ENCODE data around the gene KRT36. TPM values are rescaled to one million over a fixed set of nuclear protein-coding genes. Genes with fewer than 3 reads are reported as not detected.

Gene KRT36
- polyA plus RNA-seq, 3 donors = not detected

DNA sequence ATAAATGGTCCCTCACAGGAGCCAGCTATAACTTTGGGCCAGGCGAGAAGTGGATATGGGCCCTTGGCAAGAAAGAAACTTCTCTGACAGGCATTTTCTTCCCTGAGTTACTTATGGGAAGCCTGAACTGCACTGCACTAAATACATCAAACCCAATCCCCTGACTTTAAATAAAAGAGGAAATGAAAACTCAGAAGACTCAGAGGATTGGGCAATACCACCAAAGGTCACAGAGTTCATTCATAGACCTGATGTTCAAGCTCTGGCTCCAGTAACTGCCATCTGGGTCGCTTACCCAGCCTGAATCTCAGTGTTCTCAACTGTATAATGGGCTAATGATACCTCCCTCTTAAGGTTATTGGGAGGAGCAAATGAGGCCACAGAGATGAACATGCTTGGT, 9.6 kb downstream of the KRT36 start:
- no peak for DNase-seq

DNA sequence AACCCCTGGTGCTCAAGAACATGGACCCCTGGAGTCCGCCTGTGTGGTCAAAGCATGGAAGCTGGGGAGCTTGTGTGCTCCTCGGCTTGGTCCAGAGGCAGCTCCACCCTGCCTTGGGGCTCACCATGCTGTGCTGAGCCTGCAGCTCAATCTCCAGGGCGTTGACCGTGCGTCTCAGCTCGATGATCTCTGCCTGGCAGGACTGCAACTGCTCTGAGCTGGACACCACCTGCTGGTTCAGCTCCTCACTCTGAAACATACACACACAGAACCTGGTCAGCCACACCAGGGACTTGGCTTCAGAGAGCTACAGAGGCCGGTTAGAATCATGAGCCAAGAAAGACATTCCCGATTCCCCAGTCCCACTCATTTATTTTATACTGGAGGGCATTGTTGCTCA, 11.5 kb downstream of the KRT36 start:
- no peak for DNase-seq

GRCh38 chr17:41476866-41477815, 12.6 kb downstream of the KRT36 start:
- DNase-seq = no peak

- no peak for DNase-seq
Observed at GRCh38 chr17:41475421-41475820, 14.3 kb downstream of the KRT36 start.

DNA sequence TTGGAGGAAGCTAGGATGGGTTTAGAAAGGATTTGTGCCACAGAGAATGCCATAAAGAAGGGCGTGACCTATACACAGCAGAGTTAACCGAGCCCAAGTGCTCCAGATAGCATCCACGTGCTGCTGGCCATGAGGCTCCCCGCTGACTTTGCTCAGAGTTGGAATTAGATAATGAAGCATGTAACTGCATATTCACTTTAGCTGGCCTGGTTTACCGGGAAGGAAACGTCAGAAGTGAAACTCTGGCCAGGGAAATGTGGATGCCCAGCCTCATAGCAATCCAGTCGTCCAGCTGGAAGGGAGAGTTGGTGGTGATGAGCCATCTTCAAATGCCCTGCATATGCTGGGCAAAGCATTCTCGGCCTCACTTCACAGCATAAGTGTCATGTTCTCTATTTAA, 14.8 kb downstream of the KRT36 start:
- no peak for DNase-seq

GRCh38 chr17:41468346-41468745, 21.4 kb downstream of the KRT36 start:
- DNase-seq = no peak

DNA sequence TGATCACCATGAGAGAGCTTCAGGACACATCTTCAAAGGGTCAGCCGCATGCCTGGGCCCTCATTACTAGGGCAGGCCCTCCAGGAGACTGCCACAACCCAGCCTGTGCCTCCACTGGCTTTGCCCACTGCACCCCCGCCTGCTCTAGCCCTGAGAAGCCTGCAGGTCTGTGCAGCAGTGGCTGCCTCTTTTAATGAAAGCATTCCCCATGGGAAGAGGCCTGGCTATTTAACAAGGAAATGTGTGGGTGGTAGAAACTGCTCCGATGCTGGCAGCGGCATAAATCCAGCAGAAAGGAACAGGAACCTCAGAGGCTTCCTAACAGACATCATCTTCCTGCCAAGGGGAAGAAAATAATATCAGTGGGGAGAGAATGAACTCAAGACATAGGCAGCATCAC, 22.1 kb downstream of the KRT36 start:
- DNase-seq = no peak

GRCh38 chr17:41466988-41467387, 22.7 kb downstream of the KRT36 start, which contains the start of gene KRT32:
TSS of gene KRT32 (minus strand) at chr17:41467386. CDS start at chr17:41467325, 61 bp downstream.
- no peak for DNase-seq

GRCh38 chr17:41464682-41465081, 25.0 kb downstream of the KRT36 start:
- no peak for DNase-seq

- no peak for DNase-seq
Observed at GRCh38 chr17:41464173-41464572, 25.5 kb downstream of the KRT36 start.

DNA sequence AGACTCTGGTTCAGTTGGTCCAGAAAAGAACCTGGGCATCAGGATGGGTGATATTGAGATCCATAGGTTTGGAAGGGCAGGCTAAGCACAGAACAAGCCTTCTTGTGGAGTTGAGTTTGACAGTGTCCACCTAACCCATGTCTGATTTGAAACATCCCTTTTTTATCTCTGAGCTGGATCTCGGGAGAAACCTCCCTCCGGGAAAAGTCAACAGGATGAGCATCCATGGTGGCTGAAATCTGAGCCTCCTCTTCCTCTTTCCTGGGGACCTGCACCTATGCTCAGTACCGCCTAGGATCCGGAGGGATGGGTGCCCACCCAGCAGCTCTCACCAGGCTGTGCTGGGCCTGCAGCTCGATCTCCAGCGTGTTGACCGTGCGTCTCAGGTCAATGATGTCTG, 26.0 kb downstream of the KRT36 start:
- DNase-seq = no peak

DNA sequence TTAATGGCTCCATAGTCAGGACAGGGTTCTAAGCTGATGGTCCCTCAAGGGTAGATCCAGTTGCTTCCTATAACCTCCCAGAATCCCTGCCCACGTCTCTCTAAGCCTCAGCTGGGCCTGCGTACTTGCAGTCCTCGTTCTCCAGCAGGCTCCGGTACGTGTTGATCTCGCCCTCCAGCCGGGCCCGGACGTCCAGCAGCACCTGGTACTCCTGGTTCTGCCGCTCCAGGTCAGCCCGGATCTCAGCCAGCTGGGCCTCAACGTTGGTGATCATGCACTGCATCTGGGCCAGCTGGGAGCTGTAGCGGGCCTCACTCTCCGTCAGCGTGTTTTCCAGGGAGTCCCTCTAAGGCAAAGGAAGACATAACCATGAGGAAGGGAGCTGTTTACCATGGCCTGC, 27.0 kb downstream of the KRT36 start:
- no peak for DNase-seq

- DNase-seq = no peak
Observed at GRCh38 chr17:41457676-41458075, 32.0 kb downstream of the KRT36 start.

DNA sequence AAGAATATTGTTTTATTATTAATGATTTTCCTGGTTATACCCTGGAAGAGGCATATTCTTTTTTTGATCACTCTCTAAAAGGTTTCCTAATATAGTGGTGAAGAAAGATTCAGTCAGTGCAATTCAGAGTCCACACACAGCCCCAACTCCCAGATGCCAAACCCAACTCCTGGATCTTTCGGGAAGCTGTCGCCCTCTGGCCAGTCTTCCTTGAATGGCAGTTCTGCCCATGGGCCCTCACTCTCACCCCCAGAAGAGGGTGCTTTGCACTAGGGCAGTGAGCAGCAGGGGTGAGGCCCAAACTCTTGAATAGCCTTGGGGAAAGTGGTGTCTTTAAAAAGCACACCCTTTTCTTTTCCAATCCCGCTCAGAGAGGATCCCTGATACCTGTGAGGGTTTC, 33.5 kb downstream of the KRT36 start:
- no peak for DNase-seq

DNA sequence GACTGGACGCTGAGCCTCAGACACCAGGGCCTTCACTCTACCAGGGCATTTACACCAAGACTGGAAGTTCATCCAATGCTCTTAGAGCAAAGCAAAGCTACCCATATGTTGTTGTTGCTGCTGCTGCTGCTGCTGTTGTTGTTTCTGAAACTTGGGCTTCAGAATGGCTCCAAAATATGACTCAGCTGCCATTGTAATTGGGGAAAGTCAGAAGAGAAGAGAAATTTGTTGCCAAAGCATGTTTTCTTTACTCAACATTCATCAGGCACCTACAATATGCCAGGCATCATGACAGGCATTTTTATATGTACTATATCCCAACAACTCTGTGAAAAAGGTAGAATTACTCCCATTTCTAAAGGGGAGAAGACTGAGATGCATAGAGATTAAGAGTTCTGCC, 34.5 kb downstream of the KRT36 start:
- DNase-seq = no peak

GRCh38 chr17:41453066-41453465, 36.6 kb downstream of the KRT36 start:
- DNase-seq = no peak

DNA sequence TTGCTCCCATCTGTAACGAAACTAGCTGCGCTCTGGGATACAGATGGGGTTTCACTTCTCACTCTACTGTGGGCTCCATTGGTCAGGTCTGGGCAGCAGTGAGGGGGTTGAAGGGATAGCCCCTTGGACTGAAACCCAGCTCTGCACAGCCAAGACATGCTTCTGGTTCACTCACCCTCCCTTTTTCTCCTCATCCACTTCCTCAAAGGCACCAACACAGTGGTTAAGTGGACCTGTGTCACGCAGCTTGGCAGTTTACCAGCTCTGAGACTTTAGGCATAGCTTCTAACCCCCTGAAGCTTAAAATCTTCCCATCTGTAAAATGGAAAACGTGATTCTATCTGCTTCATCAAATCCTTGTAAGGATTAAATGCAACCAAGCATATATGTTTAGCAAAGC, 37.4 kb downstream of the KRT36 start:
- DNase-seq = no peak

GRCh38 chr17:41451154-41451728, 38.5 kb downstream of the KRT36 start:
- DNase-seq = no peak

DNA sequence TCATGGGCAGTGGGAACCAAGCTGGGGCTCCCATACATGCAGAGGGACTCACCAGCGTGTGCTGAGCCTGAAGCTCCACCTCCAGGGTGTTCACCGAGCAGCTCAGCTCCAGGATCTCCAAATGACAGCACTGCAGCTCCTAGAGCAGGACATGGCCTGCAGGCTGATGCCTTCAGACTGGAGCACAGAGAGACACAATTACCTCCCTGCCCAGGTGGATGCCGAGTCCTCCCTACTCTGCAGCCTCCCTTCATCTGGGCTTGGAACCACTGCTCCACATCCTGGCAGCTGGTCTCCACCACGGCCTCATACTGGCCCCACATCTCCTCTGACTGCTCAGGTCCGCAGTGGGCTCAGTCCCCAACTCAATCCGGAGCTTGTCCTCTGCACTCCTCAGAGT, 40.7 kb downstream of the KRT36 start:
- no peak for DNase-seq

DNA sequence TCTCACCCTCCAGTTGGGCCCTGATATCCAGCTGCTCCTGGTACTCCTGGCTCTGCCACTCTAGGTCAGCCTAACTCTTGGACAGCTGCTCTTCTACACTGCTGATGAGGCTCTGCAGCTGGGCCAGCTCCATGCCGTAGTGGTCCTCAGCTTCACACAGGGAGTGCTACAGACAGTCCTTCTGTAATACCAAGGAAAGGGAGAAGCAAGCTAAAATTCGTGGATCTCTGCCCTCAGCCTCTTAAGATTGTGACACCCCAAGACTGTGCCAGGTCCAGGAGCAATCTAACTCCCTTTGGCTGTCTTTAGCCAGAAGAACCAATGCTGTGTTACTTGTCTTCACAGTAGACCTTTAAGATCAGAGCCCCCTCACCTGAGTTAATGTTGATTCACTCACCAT, 41.2 kb downstream of the KRT36 start:
- no peak for DNase-seq

DNA sequence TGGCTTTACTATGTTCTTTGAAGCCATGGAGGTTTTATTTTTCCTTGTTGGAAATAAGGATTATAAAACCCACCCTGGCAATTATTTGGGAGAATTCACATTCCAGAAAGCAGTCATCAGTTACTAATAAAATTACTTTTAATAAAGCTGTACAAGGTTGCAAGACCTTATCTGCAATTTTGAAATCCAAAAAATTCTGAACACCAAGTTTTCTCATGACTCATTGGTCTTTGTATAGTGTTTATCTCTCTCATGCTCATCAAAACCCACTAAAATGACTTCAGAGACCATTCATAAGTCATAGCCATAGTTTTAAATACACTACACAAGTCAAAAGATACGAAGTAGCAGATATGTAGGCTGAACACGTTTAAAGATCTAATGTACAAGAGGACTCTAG, 42.9 kb downstream of the KRT36 start:
- no peak for DNase-seq

DNA sequence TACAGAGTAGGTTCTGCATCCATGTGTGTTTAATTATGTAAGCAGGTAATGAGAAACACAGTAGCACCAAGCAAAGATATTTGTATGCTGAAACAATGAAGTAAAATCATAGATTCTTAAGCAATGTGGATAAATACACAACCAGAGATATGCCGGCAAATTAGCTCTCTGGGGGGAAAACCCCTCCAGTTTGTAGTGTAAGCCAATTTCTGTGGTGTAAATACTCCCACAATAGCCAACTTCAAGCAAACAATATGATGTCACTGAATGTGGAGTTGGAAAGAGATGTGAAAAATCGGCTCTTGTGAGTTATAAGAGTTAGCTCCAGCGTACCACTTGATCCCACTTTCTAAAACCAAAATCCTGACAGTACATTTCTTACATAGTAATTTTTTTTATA, 45.1 kb downstream of the KRT36 start:
- DNase-seq = no peak

DNA sequence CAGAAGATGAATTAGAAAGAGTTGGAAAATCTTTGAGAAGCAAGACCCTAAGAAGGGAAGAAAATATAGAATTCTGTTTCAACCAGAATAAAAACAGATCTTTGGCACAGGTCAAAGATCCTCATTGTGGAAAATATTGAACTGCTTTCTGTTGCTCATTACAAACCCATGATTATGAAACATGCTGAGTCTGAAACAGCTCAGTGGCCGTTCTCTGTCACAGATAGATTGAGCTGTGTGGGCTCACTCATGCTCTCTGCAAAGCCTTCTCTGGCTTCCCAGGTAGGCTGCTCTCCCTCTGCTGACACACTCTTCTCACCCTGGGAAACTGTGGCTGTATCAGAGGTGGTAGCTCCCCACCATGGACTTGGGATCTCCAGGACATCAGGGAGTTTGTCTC, 45.5 kb downstream of the KRT36 start:
- no peak for DNase-seq

GRCh38 chr17:41442739-41443138, 47.0 kb downstream of the KRT36 start:
- no peak for DNase-seq
